H1 (cell line): ENCODE data around the gene PTMS. TPM values are rescaled to one million over a fixed set of nuclear protein-coding genes. Genes with fewer than 3 reads are reported as not detected.
A peak's percentile ranks its signal among the peaks of the same experiment; 100 is the strongest.

Source experiments
- CTCF ChIA-PET: fragments of 300-600 bp; sonication (Branson Sonifier 250); formaldehyde crosslinking; loops from one replicate; lab custom pipeline; 2021; ENCODE audit not compliant: partially characterized antibody; lab: Charles Lee
- POLR2A ChIA-PET: fragments of 300-600 bp; sonication (Branson Sonifier 250); formaldehyde crosslinking; loops from one replicate; lab custom pipeline; 2021; ENCODE audit warnings: inconsistent platforms; ENCODE audit not compliant: partially characterized antibody; lab: Charles Lee
- DNase-seq, 2 experiments: peaks; one replicate each; pipeline versions ENCODE4 v3.0.0 to v3.0.0-alpha.2; 2010 to 2022; ENCODE audit warnings: low spot score in 2 of 2, low read depth in 1 of 2, mixed read lengths in 1 of 2
- FAIRE-seq: peaks from 2 replicates; lab custom pipeline; 2011; peaks lifted over from hg19 to GRCh38; lab: Jason Lieb, UNC
- H2AFZ ChIP-seq: 2 replicates; pipeline ENCODE4 v1.8.1; 2012; ENCODE audit warnings: low read length, inconsistent platforms
- H2AK5ac ChIP-seq: 2 replicates; pipeline ENCODE4 v1.6.1; 2013; ENCODE audit warnings: low read depth, low read length
- H2BK120ac ChIP-seq: replicated peaks from 2 replicates; pipeline ENCODE3; 2013; ENCODE audit warnings: low read depth, low read length, inconsistent platforms
- H2BK12ac ChIP-seq: 2 replicates; pipeline ENCODE4 v1.6.1; 2013; ENCODE audit warnings: low read depth, low read length
- H2BK15ac ChIP-seq: 2 replicates; pipeline ENCODE4 v1.6.1; 2013; ENCODE audit warnings: low read length
- H2BK20ac ChIP-seq: 2 replicates; pipeline ENCODE4 v1.6.1; 2013; ENCODE audit warnings: low read length
- H2BK5ac ChIP-seq: 2 replicates; pipeline ENCODE4 v1.6.1; 2013; ENCODE audit warnings: low read depth, low read length
- H3K14ac ChIP-seq: 2 replicates; pipeline ENCODE4 v1.6.1; 2013; ENCODE audit warnings: inconsistent platforms; ENCODE audit not compliant: insufficient read length
- H3K18ac ChIP-seq: 2 replicates; pipeline ENCODE4 v1.6.1; 2013; ENCODE audit warnings: low read length; ENCODE audit errors: extremely low read depth
- H3K23ac ChIP-seq: 2 replicates; pipeline ENCODE4 v1.6.1; 2013; ENCODE audit warnings: inconsistent platforms; ENCODE audit not compliant: insufficient read length
- H3K23me2 ChIP-seq: 2 replicates; pipeline ENCODE4 v1.6.1; 2013; ENCODE audit warnings: low read depth, low read length
- H3K27ac ChIP-seq: 2 replicates; pipeline ENCODE4 v1.6.1; 2011; ENCODE audit warnings: low read depth, low read length, inconsistent platforms
- H3K27me3 ChIP-seq, 4 experiments: replicated peaks in 1 of 4; 1 replicate in 1 of 4; 2 replicates in 3 of 4; pipeline versions ENCODE4 v1.6.1 to v1.8.1; 2011 to 2013; ENCODE audit warnings: low read length in 3 of 4, mild to moderate bottlenecking in 3 of 4, inconsistent platforms in 2 of 4, mixed read lengths in 2 of 4, moderate library complexity in 1 of 4; ENCODE audit not compliant: control insufficient read depth in 3 of 4, insufficient read depth in 3 of 4; ENCODE audit errors: extremely low read depth in 1 of 4
- H3K36me3 ChIP-seq, 4 experiments: 2 replicates each; pipeline versions ENCODE4 v1.6.1 to v1.8.1; 2011 to 2013; ENCODE audit warnings: mild to moderate bottlenecking in 4 of 4, low read length in 3 of 4, moderate library complexity in 2 of 4, control low read depth in 1 of 4, inconsistent platforms in 1 of 4; ENCODE audit not compliant: insufficient read depth in 4 of 4, control insufficient read depth in 2 of 4
- H3K4ac ChIP-seq: replicated peaks from 2 replicates; pipeline ENCODE3; 2013; ENCODE audit warnings: low read length, low read depth, mixed read lengths, inconsistent platforms; ENCODE audit not compliant: insufficient read length
- H3K4me1 ChIP-seq, 4 experiments: replicated peaks in 1 of 4; 1 replicate in 1 of 4; 2 replicates in 3 of 4; pipeline versions ENCODE4 v1.6.1 to v1.8.1; 2011 to 2013; ENCODE audit warnings: low read length in 3 of 4, inconsistent platforms in 2 of 4, mixed read lengths in 1 of 4; ENCODE audit not compliant: insufficient read depth in 4 of 4, control insufficient read depth in 3 of 4
- H3K4me2 ChIP-seq, 2 experiments: 2 replicates each; pipeline versions ENCODE4 v1.6.1 to v1.8.1; 2011 to 2013; ENCODE audit warnings: low read depth in 2 of 2, low read length in 2 of 2, control low read depth in 1 of 2, inconsistent platforms in 1 of 2, mild to moderate bottlenecking in 1 of 2; ENCODE audit not compliant: insufficient read depth in 1 of 2
- H3K4me3 ChIP-seq, 4 experiments: fragments of 200-600, 300-600 bp in 1 of 4; sonication (generic), shearing (Covaris generic), sonication (Bioruptor Twin) in 1 of 4; 2 replicates each; pipeline versions ENCODE4 v1.5.1 to v1.8.1; 2011 to 2016; ENCODE audit warnings: low read length in 4 of 4, low read depth in 3 of 4, control low read depth in 2 of 4, inconsistent platforms in 2 of 4, mild to moderate bottlenecking in 2 of 4, mixed read lengths in 1 of 4, moderate library complexity in 1 of 4; ENCODE audit not compliant: insufficient read depth in 2 of 4; ENCODE audit errors: extremely low read depth in 1 of 4
- H3K56ac ChIP-seq: replicated peaks from 2 replicates; pipeline ENCODE3; 2013; ENCODE audit warnings: low read depth, mild to moderate bottlenecking, mixed read lengths, low read length, inconsistent platforms; ENCODE audit not compliant: insufficient read length
- H3K79me1 ChIP-seq: 2 replicates; pipeline ENCODE4 v1.6.1; 2013; ENCODE audit warnings: low read depth, low read length, control low read depth
- H3K79me2 ChIP-seq, 2 experiments: 2 replicates each; pipeline versions ENCODE4 v1.6.1 to v1.8.1; 2012 to 2013; ENCODE audit warnings: low read length in 2 of 2, mild to moderate bottlenecking in 2 of 2, inconsistent platforms in 1 of 2; ENCODE audit not compliant: insufficient read depth in 2 of 2, control insufficient read depth in 1 of 2
- H3K9ac ChIP-seq, 4 experiments: replicated peaks in 1 of 4; 1 replicate in 1 of 4; 2 replicates in 3 of 4; pipeline versions ENCODE4 v1.6.1 to v1.8.1; 2011 to 2013; ENCODE audit warnings: low read depth in 3 of 4, low read length in 3 of 4, control low read depth in 2 of 4, mild to moderate bottlenecking in 2 of 4, moderate library complexity in 2 of 4, inconsistent platforms in 1 of 4; ENCODE audit errors: extremely low read depth in 1 of 4
- H3K9me3 ChIP-seq, 2 experiments: 2 replicates each; pipeline versions ENCODE4 v1.6.1 to v1.8.1; 2012 to 2013; ENCODE audit warnings: mild to moderate bottlenecking in 2 of 2, moderate library complexity in 2 of 2, control low read depth in 1 of 2, inconsistent platforms in 1 of 2, low read depth in 1 of 2, low read length in 1 of 2, mixed read lengths in 1 of 2; ENCODE audit not compliant: insufficient read depth in 2 of 2
- H4K20me1 ChIP-seq, 2 experiments: replicated peaks in 1 of 2; 2 replicates each; pipeline versions ENCODE3 to v1.8.1; 2011 to 2013; ENCODE audit warnings: inconsistent platforms in 2 of 2, low read length in 2 of 2, mild to moderate bottlenecking in 1 of 2; ENCODE audit not compliant: insufficient read depth in 2 of 2, control insufficient read depth in 1 of 2
- H4K5ac ChIP-seq: 2 replicates; pipeline ENCODE4 v1.6.1; 2013; ENCODE audit warnings: low read length, low read depth, mixed read lengths, inconsistent platforms; ENCODE audit not compliant: insufficient read length
- H4K8ac ChIP-seq: 2 replicates; pipeline ENCODE4 v1.8.0; 2013; ENCODE audit warnings: mild to moderate bottlenecking, moderate library complexity, low read length, inconsistent platforms; ENCODE audit not compliant: insufficient read depth; ENCODE audit errors: extremely low read depth
- H4K91ac ChIP-seq: replicated peaks from 2 replicates; pipeline ENCODE3; 2013; ENCODE audit warnings: low read length, mixed read lengths, inconsistent platforms; ENCODE audit not compliant: insufficient read length
- ASH2L ChIP-seq: fragments of 200-600, 300-600 bp; sonication (generic); IDR thresholded peaks from one replicate; pipeline ENCODE4 v1.7.1; 2017; ENCODE audit warnings: low read length
- BCL11A ChIP-seq, 2 experiments: IDR thresholded peaks; one replicate each; pipeline ENCODE4 v1.6.1; 2011; ENCODE audit warnings: low read depth in 2 of 2, low read length in 2 of 2, mild to moderate bottlenecking in 2 of 2
- CBX8 ChIP-seq: fragments of 300-800, 300-1000 bp; sonication (generic); IDR thresholded peaks from 2 replicates; pipeline ENCODE4 v1.7.1; 2016; ENCODE audit warnings: low read depth, low read length, borderline replicate concordance
- CEBPB ChIP-seq: IDR thresholded peaks from 2 replicates; pipeline ENCODE4 v1.6.1; 2012; ENCODE audit warnings: low read depth, low read length
- HDAC6 ChIP-seq: IDR thresholded peaks from one replicate; pipeline ENCODE4 v1.7.1; 2012; ENCODE audit warnings: low read depth, mild to moderate bottlenecking, inconsistent platforms, low read length, moderate library complexity
- NANOG ChIP-seq: IDR thresholded peaks from 2 replicates; pipeline ENCODE4 v1.6.1; 2011; ENCODE audit warnings: low read length, low read depth, mild to moderate bottlenecking, inconsistent platforms; ENCODE audit not compliant: insufficient read depth, poor library complexity, severe bottlenecking
- PHF8 ChIP-seq: fragments of 200-600 bp; sonication (generic); conservative IDR thresholded peaks from 2 replicates; pipeline ENCODE4 v1.7.1; 2012; ENCODE audit warnings: low read depth, mild to moderate bottlenecking, inconsistent platforms, low read length, moderate library complexity
- RBBP5 ChIP-seq: IDR thresholded peaks from 2 replicates; pipeline ENCODE4 v1.7.1; 2012; ENCODE audit warnings: low read depth, mild to moderate bottlenecking, inconsistent platforms, low read length, moderate library complexity, borderline replicate concordance
- RFX5 ChIP-seq: IDR thresholded peaks from 2 replicates; pipeline ENCODE4 v1.6.1; 2011; ENCODE audit warnings: low read depth, low read length, improper control_type of control experiment, borderline replicate concordance
- RNF2 ChIP-seq: fragments of 200-900, 300-1000 bp; sonication (generic); IDR thresholded peaks from 2 replicates; pipeline ENCODE4 v1.7.1; 2016; ENCODE audit warnings: borderline replicate concordance, low read depth, mild to moderate bottlenecking, antibody characterized with exemption, low read length; ENCODE audit not compliant: poor library complexity, severe bottlenecking; ENCODE audit errors: missing control alignments
- USF2 ChIP-seq: IDR thresholded peaks from 2 replicates; pipeline ENCODE4 v1.6.1; 2011; ENCODE audit warnings: low read length, improper control_type of control experiment
- YY1 ChIP-seq: IDR thresholded peaks from 2 replicates; pipeline ENCODE4 v1.6.1; 2011; ENCODE audit warnings: low read depth, mild to moderate bottlenecking, low read length
- WGBS, 2 experiments: shearing (Covaris generic) in 1 of 2; methylation state at CpG; one replicate each; pipeline versions ENCODE4 v1.1.6 to v1.1.7; 2013 to 2015; ENCODE audit warnings: low lambda C conversion rate in 2 of 2, mixed read lengths in 2 of 2, inconsistent platforms in 1 of 2, low coverage in 1 of 2, missing lambda C conversion rate in 1 of 2; ENCODE audit not compliant: insufficient replicate concordance in 2 of 2, insufficient coverage in 1 of 2, insufficient read length in 1 of 2; ENCODE audit errors: extremely low coverage in 1 of 2, missing lambda C conversion rate in 1 of 2; 5-methylcytosine and 5-hydroxymethylcytosine counted together
- polyA plus RNA-seq, 7 experiments: library from polyadenylated mRNA; depleted of rRNA in 3 of 7; stranded (reverse) in 5 of 7; unstranded in 2 of 7; fragments of >200 nt in 5 of 7; fragments of 200-250 nt in 2 of 7; gene quantifications; 1 replicate in 5 of 7; 2 replicates in 1 of 7; 4 replicates in 1 of 7; pipeline versions ENCODE4 v1.2.1 to v1.2.3, GENCODE V29; 2011 to 2013; ENCODE audit warnings: missing spikeins in 2 of 7, mixed read lengths in 2 of 7
- total RNA-seq: library from RNA; stranded (reverse); fragmentation: NEBNext Ultra II Directional; extraction: Animal tissue kit (Norgen Biotek cat#: 25700); gene quantifications from 2 replicates; pipeline ENCODE4 v1.2.1, GENCODE V29; 2021

Gene PTMS
- total and polyA plus RNA-seq, 2 of the 8 experiments (the other 6 are each of a cell fraction or from before 2014, with no cell fraction given): 444 to 553 TPM

GRCh38 chr12:6748761-6749160 is 17.4 kb upstream of the PTMS start:
- Histone ChIP-seq H2AFZ (no peak overlapping the region), H3K4me3 (no peak overlapping the region), H3K23ac (no peak overlapping the region), H3K14ac (no peak overlapping the region), H3K4me1 (peaks cover 0 to 4% (median 2%) of the 10 kb centered on the region in 4 experiments; a peak in 5 of 7 replicates), H3K56ac (no peak overlapping the region), H3K18ac (no peak overlapping the region), H3K27me3 (no peaks in the 10 kb centered on the region), H4K8ac (0 out of 2 replicates have a peak overlapping the region, but pooled peaks have one; percentile 25), H3K27ac (no peak overlapping the region), H2BK15ac (no peak overlapping the region), H3K79me2 (peaks cover 0 to 14% of the 10 kb centered on the region in 2 experiments; a peak in 2 of 4 replicates), H3K23me2 (peaks cover 10% of the 10 kb centered on the region), H3K4ac (no peak overlapping the region), H3K9me3 (no peaks in the 10 kb centered on the region; a peak in 1 of 4 replicates), H2BK20ac (no peak overlapping the region), H4K91ac (no peak overlapping the region), H2BK5ac (no peak overlapping the region), H3K79me1 (peaks cover 7% of the 10 kb centered on the region; the same call in 1 of the 2 replicates), H3K36me3 (peaks cover 28 to 64% (median 50%) of the 10 kb centered on the region in 4 experiments), H4K20me1 (peaks cover 2 to 13% of the 10 kb centered on the region in 2 experiments), H3K9ac (no peak overlapping the region), H2BK12ac (no peak overlapping the region), H2BK120ac (no peak overlapping the region), H3K4me2 (no peak overlapping the region), H2AK5ac (no peak overlapping the region), H4K5ac (no peak overlapping the region)
- DNase-seq (no peak), FAIRE-seq (no peak)
- 92% methylated on average over 27 of the region's 28 CpGs; no CpG with 5 or more reads in 1 of the 2 experiments for whole genome bisulfite sequencing, 2 experiments
- CTCF ChIA-PET: interaction anchor here (1.4 to 16.3 kb wide), 2 partner anchors 13 to 26 kb away, joined by 4 to 427 read pairs; partner anchors contain the start of genes LAG3 and PTMS
- POLR2A ChIA-PET: interaction anchor here (0.6 to 1.2 kb wide), 3 partner anchors 26 to 85 kb away, joined by 3 to 5 read pairs (median 3); no protein-coding TSS in a partner anchor
- no peak for TF ChIP-seq HDAC6
- no peak for TF ChIP-seq NANOG
- TF ChIP-seq YY1: no peak
- TF ChIP-seq CEBPB: no peak
- no peak for TF ChIP-seq CBX8
- TF ChIP-seq RFX5: no peak
- TF ChIP-seq ASH2L: no peak
- no peak for TF ChIP-seq USF2
- no peak for TF ChIP-seq RBBP5
- no peak for TF ChIP-seq RNF2
- TF ChIP-seq BCL11A (IDR thresholded peaks at IDR 0.05; ENCODE audit: low read depth in 2 of 2, low read length in 2 of 2): no peak
- no peak for TF ChIP-seq PHF8
